SH-SY5Y (cell line): Measurements from ENCODE around the gene GPR139.

Source experiments
- GATA2 ChIP-seq: IDR thresholded peaks from 2 replicates; pipeline ENCODE4 v1.6.1; 2011; ENCODE audit warnings: mild to moderate bottlenecking, low read depth, low read length
- GATA3 ChIP-seq: IDR thresholded peaks from 2 replicates; pipeline ENCODE4 v1.6.1; 2011; ENCODE audit warnings: low read depth, mild to moderate bottlenecking, low read length, moderate library complexity

DNA sequence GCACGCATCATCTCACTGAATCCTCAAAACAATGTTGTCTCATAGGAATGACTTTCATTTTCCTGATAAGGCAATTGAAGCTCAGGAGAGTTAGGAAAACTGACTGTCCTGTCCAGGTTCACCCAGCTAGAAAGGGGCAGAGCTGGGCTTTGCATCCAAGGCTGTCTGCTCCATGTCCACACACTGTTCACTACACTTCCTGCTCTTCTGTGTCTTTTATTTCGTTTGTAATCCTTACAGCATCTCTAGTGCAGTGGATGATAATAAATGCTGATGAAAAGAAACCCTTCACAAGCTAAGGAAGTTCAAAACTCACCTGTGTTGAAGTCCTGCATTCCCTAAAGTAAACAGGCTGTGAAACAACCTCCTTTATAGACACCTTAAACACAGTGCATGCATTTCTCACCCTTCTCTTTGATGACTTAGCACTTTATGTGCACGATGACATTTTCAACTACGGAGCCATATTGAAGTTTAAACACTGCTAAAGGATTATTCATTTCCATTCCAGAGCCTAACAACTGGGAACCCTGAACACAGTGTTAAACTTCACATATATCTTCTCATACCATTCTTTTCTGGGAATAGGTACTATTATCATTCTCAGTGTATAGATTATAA is 31.0 kb upstream of the GPR139 start:
- TF ChIP-seq GATA3 (no peak), GATA2 (no peak)
